NCI-H146 treated with DMSO at 0.1 percent for 48 hours (cell line): ENCODE results near the gene IFIT1.
"Not testable (repeated sequence)": the region's sequence is repeated elsewhere in the genome, so short reads cannot be mapped to it uniquely, and the experiment has no call there.

Experiments
- DNase-seq: peaks from one replicate; lab custom pipeline; 2025; ENCODE audit not compliant: unreplicated experiment; lab: John Stamatoyannopoulos, UW

Gene IFIT1

DNA sequence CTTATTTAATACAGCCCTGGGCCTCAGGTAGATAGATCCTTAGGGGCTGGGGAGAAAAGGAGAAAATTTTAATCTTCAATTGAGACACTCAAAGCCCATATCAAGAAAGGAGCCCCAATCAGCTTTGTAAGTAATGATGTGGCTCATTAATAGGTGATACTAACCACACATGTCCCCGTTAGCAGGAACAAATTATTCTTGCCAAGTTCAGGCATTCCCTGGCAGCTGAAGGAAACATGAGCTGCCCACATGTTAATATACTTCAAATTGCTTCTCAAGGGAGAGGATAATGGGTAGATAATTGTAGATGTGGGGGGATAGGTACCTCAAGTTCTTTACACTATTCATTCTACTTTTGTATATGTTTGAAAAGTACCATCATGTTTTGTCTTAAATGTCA lies 36.5 kb downstream of the IFIT1 start:
- DNase-seq, result no peak

DNA sequence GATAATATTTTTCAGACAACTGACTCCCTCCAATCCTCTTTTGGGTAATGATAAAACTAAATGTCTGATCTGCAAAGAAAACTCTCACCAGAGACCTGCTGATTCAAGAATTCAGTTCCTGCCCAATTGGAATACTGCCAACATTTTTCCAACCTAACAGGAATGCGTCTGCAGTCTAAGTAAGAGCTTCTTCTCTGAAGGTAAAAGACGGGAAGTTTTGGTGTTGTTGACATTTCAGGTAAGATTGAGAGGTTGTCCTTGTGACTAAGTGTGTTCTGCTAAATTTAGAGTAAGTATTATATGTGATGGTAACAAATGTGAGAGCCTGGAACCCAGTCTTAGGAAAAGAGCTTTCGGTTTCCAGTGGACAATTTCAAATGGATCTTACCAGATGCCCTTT lies 39.6 kb downstream of the IFIT1 start:
- DNase-seq, result no peak

DNA sequence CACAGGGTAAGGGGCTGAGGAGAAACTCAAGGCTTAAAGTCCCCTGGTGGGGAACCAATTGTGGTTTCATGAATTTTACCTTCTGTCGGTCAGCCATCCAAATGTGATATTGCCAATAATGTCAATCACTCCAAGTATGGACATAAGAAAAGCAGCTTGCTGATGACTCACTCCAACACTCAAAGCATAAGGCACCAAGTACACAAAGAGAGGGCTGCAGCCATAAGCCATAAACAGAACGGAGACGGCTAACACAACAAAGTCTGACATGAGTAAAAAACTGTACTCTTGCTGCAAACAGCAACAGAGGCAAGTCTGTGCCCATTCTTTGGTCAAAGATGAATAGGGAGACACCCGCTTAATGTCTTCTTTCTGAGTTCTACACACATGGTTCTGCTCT lies 46.1 kb downstream of the IFIT1 start:
- no peak for DNase-seq

DNA sequence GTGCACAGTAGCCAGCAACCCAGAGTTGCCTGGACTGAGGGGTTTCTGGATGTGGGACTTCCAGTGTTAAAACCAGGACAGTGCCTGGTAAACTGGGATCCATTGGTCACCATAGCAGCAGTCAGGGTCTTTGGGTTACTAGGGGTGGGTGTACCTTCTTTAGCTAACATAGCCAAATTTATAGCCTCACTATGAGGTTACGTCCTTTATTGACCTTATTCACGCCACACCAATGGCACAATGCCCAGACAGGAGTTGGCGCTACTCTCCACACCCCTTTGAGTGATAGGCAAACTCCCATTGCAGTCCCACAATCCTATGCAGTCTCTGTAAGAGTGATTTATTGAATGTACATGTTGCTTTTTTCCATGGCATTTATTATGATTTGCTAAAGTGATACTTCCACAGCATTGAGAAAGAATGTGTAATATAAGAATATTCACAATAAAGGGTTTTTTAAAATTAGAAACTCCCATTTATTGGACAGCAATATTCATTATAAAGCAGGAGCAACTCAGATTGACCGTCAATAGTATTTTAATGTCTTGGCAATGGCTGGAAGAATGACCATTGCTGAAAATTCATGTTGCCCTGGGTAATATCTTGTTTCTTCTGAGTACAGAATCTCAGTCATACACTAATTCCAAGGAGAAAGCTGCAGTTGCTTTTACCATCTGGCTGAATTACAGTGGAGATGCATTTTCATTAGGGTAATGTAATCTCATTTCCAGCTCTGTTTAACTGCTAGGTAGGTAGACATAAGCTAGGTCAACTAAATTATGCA lies 48.0 kb downstream of the IFIT1 start:
- no peak for DNase-seq

DNA sequence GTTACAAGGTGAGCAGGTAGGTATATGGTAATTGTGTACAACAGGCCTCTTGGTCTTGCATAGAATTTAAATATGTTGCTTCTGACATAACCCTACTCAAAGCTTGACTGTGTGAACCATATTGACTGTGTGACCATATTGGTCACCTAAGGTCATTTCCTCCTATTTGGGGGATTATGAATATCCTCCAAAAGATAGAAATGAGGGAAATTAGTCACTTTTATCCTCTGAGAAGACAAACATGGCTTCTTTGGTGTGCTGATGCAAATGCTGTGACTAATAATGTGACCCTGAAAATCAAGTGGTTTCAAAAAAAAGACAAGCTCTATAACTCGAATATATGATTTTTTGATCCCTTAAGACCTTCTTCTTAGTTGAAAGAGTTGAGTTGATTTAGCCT lies 49.9 kb downstream of the IFIT1 start:
- DNase-seq, result no peak

DNA sequence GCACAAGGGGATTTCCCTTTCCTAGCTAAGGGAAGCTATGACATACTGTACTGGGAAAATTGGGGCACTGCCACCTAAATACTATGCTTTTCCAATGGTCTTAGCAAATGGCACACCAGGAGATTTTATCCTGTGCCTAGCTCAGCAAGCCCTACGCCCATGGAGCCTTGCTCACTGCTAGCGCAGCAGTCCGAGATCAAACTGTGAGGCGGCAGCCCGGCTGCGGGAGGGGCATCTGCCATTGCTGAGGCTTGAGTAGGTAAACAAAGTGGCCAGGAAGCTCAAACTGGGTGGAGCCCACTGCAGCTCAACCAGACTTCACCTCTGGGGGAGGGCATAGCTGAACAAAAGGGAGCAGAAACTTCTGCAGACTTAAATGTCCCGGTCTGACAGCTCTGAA lies 52.4 kb downstream of the IFIT1 start:
- not testable (repeated sequence) for DNase-seq

DNA sequence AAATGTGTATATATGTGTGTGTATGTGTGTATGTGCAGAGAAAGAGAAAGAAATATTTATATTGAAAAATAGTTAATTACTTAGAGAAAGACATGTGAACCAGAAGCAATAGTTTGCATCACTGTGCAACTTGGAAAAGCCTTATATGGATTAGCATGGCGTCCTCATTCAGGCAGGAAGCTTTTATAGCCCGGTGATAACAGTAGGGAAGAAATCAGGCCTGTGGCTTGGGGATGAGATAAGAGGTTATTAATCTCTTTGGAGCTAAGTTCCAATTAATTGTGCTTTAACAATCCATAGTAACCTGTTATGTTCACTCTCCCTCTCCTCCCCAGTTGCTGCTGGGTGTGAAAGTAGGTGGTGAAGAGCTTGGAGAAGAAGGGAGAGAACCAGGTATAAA lies 58.5 kb downstream of the IFIT1 start:
- no peak for DNase-seq

DNA sequence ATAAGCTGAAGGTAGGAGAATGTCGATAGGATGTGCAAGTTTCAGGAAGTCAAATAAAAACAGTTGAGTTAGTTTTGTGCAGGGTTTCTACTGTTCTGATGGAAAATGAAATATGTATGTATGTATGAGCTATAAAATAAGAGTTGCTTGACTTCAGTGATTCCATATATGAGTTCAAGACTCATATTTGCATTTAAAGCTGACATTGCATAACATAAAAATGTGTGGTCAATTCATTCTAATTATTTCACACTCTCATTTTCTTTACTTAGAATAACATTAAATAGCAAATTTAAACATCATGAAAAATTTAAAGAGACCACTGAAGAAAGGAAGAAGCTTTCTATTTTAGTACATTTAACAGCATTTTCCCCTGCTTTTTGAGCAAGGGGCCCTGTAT lies 59.8 kb downstream of the IFIT1 start:
- DNase-seq, result no peak

DNA sequence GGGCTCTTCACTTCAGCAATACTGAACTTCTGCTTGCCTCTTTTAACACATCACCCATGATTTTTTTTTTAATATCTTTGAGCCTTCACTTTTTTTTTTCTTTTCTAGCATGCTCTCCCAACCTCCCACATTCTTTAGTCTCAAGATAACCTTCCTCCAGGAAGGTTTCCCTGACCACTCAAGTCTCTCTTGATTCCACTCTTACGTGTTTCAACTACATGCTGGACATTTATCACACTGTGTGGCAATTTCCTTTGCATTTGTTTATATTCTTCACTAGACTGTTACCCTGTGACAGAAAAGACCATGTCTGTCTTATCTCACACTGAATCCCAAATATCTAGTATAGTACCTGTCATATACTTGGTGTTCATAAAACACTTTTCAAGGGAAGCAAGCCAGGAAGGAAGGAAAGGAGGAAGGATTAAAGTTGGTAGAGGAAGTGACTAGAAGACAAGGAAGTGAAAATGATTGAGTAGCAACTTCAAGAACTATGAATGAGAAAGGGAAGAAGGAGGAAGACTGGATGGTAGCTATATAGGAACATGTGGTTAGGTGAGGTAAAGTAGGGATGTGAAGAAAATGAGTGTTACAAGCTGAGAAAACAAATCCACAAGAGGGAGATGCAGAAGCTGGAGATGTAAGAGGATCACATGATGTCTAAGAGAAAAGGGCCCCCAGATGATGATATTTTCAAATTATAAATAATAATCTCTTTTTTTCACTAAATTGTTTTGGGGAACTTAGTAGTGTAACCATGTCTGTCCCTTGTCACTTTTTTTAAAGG lies 62.3 kb downstream of the IFIT1 start:
- DNase-seq, result no peak
